Measurements from ENCODE around the gene PRRG4.
"Not testable (repeated sequence)": the region's sequence is repeated elsewhere in the genome, so short reads cannot be mapped to it uniquely, and the experiment has no call there.

Gene PRRG4

DNA sequence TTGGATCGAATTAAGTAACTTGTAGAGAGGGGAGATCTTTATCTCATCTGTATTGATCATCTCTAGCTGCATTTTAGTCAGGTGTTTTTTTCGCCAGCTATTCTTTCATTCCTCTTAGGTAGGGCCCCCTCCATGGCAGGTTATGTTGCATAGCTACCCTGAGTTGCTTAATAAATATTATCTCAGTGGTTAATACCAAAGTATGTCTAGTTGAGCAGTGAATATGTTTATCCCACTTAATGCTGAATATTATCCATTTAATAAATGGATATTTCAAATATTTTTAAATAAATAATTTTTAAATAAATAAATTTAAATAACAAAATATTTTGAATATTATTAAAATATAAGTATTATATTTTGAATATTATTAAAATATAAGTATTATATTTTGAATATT is 9.6 kb downstream of the PRRG4 start:
- H3K4me3 ChIP-seq = no peak overlapping the region
- in situ Hi-C loops (cut with MboI; ENCODE audit: low sequenced_read_pairs) = no loop called here
- no peaks in the 10 kb centered on the region for H3K9me3 ChIP-seq
- H3K36me3 ChIP-seq (replicated peaks) = no peaks in the 10 kb centered on the region
- H3K27me3 ChIP-seq (ENCODE audit: low read depth) = no peaks in the 10 kb centered on the region
- 0 out of 2 replicates have a peak, but pooled peaks cover 2% of the 10 kb centered on the region for H3K4me1 ChIP-seq
- DNase-seq (ENCODE audit: low spot score in 2 of 2) = no peak

DNA sequence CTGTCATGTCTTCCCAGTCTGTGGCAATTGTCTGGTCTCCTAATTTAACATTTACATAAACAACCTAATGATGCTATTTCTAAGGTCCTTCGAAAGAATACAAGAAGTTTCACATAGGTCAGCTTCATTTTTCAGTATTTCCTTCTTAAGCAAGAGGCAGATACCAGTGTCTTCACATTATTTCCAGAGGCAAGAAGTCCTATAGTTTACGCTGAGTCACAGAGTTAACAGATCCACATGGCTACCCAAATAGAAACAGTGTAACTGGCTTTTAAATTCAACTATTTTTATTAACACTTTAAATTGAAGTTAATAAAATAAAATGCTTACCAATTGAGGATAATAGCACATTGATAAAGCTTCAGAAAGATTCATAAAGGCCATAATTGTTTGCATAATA is 10.9 kb downstream of the PRRG4 start:
- DNase-seq (ENCODE audit: low spot score in 2 of 2) = no peak

DNA sequence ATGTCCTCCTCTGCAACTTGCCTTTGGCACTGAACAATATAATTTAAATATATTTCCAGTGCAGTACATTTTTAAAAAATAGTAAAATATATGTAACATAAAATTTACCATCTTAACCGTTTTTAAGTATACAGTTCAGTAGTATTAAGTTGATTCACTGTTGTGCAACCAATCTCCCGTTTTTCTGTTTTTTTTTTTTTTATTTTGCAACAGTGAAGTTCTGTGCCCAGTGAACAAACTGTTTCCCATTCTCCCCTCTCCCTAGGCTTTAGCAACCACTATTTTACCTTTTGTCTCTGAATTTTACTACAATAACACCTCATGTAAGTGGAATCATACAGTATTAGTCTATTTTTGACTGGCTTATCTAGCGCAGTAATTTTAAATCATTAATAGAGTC is 13.8 kb downstream of the PRRG4 start:
- H3K27me3 ChIP-seq (ENCODE audit: low read depth) = no peaks in the 10 kb centered on the region
- in situ Hi-C loops (cut with MboI; ENCODE audit: low sequenced_read_pairs) = no loop called here
- no peak overlapping the region for H3K4me3 ChIP-seq
- no peaks in the 10 kb centered on the region; the same call in 1 of the 2 replicates for H3K4me1 ChIP-seq
- H3K36me3 ChIP-seq (replicated peaks) = no peaks in the 10 kb centered on the region
- H3K9me3 ChIP-seq = no peaks in the 10 kb centered on the region
- DNase-seq (ENCODE audit: low spot score in 2 of 2) = no peak

More for the DNA sequence above, 10.9 kb downstream of the PRRG4 start:
- Histone ChIP-seq H3K9me3 (no peaks in the 10 kb centered on the region), H3K4me1 (no peaks in the 10 kb centered on the region; the same call in 1 of the 2 replicates), H3K27me3 (ENCODE audit: low read depth) (no peaks in the 10 kb centered on the region), H3K36me3 (replicated peaks) (no peaks in the 10 kb centered on the region), H3K4me3 (no peak overlapping the region)
- in situ Hi-C loops (cut with MboI; ENCODE audit: low sequenced_read_pairs) = no loop called here

DNA sequence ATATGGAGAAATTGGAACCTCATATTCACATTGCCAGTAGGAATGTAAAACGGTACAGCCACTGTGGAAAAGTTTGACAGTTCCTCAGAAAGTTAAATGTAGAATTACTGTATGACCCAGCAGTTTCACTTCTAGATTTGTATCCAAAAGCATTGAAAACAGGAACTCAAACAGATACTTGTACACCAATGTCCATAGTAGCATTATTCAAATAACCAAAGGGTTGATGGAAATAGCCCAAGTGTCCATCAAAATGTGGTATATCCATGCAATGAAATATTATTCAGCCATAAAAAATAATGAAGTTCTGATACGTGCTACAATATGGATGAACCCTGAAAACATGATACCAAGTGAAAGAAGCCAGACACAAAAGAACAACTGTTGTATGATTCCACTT is 17.8 kb downstream of the PRRG4 start:
- no peaks in the 10 kb centered on the region for H3K27me3 ChIP-seq (ENCODE audit: low read depth)
- no peaks in the 10 kb centered on the region; the same call in 1 of the 2 replicates for H3K4me1 ChIP-seq
- in situ Hi-C loops (cut with MboI; ENCODE audit: low sequenced_read_pairs) = no loop called here
- no peak overlapping the region for H3K4me3 ChIP-seq
- no peak for DNase-seq (ENCODE audit: low spot score in 2 of 2)
- no peaks in the 10 kb centered on the region for H3K9me3 ChIP-seq
- H3K36me3 ChIP-seq (replicated peaks) = no peaks in the 10 kb centered on the region

DNA sequence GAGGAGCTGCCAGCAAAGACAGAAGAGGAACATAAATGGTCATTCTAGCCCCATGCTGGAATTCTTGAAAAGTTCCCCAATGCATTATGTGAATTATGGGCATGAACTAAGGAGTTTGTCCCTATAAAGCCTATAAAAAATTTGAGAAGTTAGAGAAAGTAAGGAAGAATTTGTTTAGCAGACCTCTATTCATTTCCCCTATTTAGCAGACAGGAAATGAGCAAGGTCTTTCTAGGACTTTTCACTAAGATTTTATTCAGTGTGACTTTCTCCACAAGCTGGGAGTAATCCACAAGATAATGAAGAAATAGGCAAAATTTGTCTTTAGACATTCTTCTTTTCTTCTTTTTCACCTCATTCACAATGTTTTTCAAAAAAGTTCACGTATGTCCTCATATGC is 20.0 kb downstream of the PRRG4 start:
- in situ Hi-C loops (cut with MboI; ENCODE audit: low sequenced_read_pairs) = no loop called here
- DNase-seq (ENCODE audit: low spot score in 2 of 2) = no peak
- Histone ChIP-seq H3K4me1 (no peaks in the 10 kb centered on the region; the same call in 1 of the 2 replicates), H3K4me3 (no peak overlapping the region), H3K9me3 (no peaks in the 10 kb centered on the region), H3K36me3 (replicated peaks) (no peaks in the 10 kb centered on the region), H3K27me3 (ENCODE audit: low read depth) (no peaks in the 10 kb centered on the region)

DNA sequence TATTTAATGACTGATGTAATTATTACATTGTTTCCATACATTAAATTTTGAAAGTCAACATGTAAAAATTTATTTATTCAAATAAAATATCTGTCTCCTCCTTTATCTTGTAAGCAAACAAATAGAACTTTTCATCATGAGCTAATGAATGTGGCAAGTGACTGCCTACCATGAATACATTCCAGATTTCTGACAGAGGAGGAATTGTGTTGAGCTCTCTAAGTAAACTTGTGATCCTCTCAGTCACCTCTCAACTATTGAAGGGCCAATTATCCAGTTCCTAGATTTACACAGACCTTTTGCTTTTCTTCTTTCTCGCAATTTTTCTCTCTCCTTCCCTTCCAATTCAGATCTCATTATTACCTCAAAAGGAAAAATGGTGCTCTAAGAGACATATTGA is 21.5 kb downstream of the PRRG4 start:
- no peaks in the 10 kb centered on the region for H3K27me3 ChIP-seq (ENCODE audit: low read depth)
- no peak overlapping the region for H3K4me3 ChIP-seq
- no peak for DNase-seq (ENCODE audit: low spot score in 2 of 2)
- H3K36me3 ChIP-seq (replicated peaks) = no peaks in the 10 kb centered on the region
- in situ Hi-C loops (cut with MboI; ENCODE audit: low sequenced_read_pairs) = no loop called here
- peaks cover 7% of the 10 kb centered on the region; the same call in 1 of the 2 replicates for H3K4me1 ChIP-seq
- H3K9me3 ChIP-seq = no peaks in the 10 kb centered on the region

DNA sequence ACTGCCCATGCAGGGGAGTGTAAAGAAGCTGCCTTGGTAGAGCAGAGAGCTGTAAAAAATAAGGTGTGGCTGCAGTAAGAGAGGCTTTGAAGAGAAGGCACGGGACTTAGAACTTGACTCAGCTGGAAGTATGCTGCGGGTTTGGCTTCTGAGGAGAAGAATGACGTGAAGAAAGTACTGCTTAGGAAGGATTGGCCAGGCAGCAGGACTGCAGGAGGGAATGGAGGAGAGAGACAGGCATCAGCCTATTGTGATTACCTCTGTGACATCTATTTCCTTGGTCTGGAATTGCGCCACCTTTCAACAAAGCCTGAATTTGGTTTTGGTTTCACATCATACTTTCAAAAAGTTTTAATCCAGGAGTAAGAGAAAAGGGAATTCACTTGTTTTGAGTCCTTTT is 22.5 kb downstream of the PRRG4 start:
- H3K36me3 ChIP-seq (replicated peaks) = no peaks in the 10 kb centered on the region
- H3K27me3 ChIP-seq (ENCODE audit: low read depth) = no peaks in the 10 kb centered on the region
- no peak for DNase-seq (ENCODE audit: low spot score in 2 of 2)
- H3K4me3 ChIP-seq = no peak overlapping the region
- H3K9me3 ChIP-seq = no peaks in the 10 kb centered on the region
- peaks cover 7% of the 10 kb centered on the region; the same call in 1 of the 2 replicates for H3K4me1 ChIP-seq
- in situ Hi-C loops (cut with MboI; ENCODE audit: low sequenced_read_pairs) = no loop called here

DNA sequence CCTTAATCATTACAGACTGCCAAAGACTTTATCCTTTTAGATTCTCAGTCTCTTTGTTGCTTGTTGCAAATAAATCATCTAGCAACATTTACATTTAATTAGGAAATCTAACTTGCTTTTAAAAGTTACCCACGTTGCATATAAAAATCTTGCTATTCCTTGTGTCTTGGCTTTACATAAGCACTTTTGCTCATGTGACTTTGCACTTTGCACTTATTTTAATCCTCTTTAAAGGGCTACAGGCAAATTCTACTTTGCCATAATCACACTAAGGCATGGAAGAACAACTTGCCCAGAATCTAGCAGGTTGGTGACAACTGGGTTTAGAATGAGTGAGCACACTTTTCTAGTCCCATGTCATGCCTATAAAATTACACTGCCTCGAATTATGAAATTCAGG is 25.9 kb downstream of the PRRG4 start:
- in situ Hi-C loops (cut with MboI; ENCODE audit: low sequenced_read_pairs) = no loop called here
- Histone ChIP-seq H3K36me3 (replicated peaks) (no peaks in the 10 kb centered on the region), H3K4me1 (peaks cover 7% of the 10 kb centered on the region; the same call in 1 of the 2 replicates)

DNA sequence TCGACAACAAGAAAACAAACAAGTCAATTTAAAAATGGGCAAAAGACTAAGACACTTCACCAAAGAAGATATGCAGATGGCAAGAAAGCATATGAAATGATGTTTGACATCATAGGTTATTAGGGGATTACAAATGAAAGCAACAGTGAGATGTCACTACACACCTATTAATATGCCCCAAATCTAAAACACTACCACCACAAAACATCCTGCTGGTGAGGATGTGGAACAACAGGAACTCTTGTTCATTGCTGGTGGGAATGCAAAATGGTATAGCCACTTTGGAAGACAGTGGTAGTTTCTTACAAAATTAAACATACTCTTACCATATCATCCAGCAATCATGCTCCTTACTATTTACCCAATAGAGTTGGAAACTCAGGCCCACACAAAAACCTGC is 29.0 kb downstream of the PRRG4 start:
- Histone ChIP-seq H3K4me3 (no peak overlapping the region), H3K36me3 (replicated peaks) (no peaks in the 10 kb centered on the region), H3K4me1 (peaks cover 7% of the 10 kb centered on the region; the same call in 1 of the 2 replicates), H3K27me3 (ENCODE audit: low read depth) (no peaks in the 10 kb centered on the region), H3K9me3 (no peaks in the 10 kb centered on the region)
- in situ Hi-C loops (cut with MboI; ENCODE audit: low sequenced_read_pairs) = no loop called here
- no peak for DNase-seq (ENCODE audit: low spot score in 2 of 2)

More for the DNA sequence above, 25.9 kb downstream of the PRRG4 start:
- H3K9me3 ChIP-seq = no peaks in the 10 kb centered on the region
- no peak for DNase-seq (ENCODE audit: low spot score in 2 of 2)
- no peak overlapping the region for H3K4me3 ChIP-seq
- H3K27me3 ChIP-seq (ENCODE audit: low read depth) = no peaks in the 10 kb centered on the region

DNA sequence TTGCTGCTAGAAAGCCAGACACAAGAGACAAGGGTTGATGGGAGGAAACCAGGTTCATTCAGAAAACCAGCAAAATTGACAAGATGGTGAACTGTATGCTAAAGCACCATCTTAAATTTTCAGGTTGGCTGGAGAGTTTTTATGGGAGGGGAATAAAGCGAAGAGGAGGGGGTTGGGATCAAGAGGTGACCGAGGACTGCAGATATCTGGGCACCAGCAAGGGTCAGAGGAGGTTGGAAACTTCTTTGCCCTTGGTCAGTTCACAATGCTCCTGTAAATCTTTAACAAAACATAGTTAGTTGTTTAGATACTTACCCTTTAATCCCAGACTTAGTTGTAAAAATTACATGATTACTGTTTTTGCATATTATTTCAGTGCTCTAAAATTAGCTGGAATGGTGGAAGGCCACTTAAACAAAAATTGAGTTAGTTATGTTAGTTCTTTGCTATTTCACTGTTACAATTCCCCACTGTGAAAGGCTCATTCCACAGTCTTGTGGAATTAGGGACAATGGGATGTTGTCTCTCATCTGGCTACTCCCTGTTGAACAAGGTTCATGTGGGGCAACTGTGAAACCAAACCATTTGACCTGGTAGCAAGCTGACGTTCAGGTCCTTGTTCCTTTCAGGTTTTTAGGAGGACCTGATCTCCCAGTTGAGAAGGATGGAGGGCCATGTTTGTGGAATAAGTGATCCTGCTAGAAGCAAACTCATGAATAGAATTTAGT is 32.3 kb downstream of the PRRG4 start:
- no peak overlapping the region for H3K4me3 ChIP-seq
- H3K4me1 ChIP-seq = no peaks in the 10 kb centered on the region
- peaks cover 2% of the 10 kb centered on the region for H3K27me3 ChIP-seq (ENCODE audit: low read depth)
- DNase-seq (ENCODE audit: low spot score in 2 of 2) = no peak
- in situ Hi-C loops (cut with MboI; ENCODE audit: low sequenced_read_pairs) = no loop called here
- H3K9me3 ChIP-seq = no peaks in the 10 kb centered on the region
- H3K36me3 ChIP-seq (replicated peaks) = no peaks in the 10 kb centered on the region

DNA sequence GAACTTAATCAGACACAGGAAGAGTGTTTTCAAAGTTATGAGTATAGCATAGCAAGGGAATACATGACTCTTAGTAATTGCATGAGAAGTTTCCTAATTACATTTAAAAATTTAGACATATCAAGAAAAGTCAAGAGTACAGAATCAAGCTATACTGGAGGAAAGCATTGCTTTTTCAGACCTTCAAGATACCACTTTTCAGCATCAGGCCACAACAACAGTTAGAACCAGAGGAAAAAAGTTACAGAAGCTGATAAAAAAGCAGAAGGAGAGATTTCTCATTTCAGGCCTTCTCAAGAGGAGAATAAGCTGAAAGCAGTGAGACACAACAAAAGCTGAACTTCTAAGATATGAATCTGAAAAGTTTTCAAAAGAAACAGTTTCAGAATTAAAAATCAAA is 34.8 kb downstream of the PRRG4 start:
- Histone ChIP-seq H3K9me3 (no peaks in the 10 kb centered on the region), H3K4me1 (no peaks in the 10 kb centered on the region), H3K4me3 (no peak overlapping the region), H3K36me3 (replicated peaks) (no peaks in the 10 kb centered on the region), H3K27me3 (ENCODE audit: low read depth) (peaks cover 2% of the 10 kb centered on the region)
- in situ Hi-C loops (cut with MboI; ENCODE audit: low sequenced_read_pairs) = no loop called here
- no peak for DNase-seq (ENCODE audit: low spot score in 2 of 2)

DNA sequence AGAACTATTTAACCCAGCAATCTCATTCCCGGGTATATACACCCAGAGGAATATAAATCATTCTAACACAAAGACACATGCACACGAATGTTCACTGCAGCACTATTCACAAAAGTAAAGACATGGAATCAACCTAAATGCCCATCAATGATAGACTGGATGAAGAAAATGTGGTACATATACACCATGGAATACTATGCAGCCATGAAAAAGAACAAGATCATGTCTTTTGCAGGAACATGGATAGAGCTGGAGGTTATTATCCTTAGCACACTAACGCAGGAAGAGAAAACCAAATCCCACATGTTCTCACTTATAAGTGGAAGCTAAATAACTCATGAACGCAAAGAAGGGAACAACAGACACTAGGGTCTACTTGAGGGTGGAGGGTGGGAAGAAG is 39.0 kb downstream of the PRRG4 start:
- H3K4me3 ChIP-seq; H3K36me3 ChIP-seq (replicated peaks); H3K4me1 ChIP-seq; H3K9me3 ChIP-seq; in situ Hi-C loops (cut with MboI; ENCODE audit: low sequenced_read_pairs); DNase-seq (ENCODE audit: low spot score in 2 of 2); H3K27me3 ChIP-seq (ENCODE audit: low read depth): not testable (repeated sequence)

DNA sequence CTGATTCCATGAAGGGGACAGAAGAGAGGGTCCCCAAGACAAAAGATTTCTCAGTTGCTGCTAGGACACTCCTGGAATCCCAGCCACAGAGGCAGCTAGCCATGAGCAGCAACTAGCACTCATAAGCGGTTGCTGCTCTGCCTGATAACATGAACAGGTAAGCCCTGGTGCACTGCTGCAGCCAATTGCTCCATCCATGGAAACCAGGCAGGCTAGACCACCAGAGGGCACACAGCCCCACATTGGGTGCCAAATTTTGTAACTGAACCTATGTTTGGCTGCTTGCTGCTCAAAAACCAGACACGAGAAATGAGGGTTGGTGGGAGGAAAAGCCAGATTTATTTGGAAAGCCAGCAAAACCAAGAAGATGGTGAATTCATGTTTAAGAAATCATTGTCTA is 40.9 kb downstream of the PRRG4 start:
- peak in 1 of 2 experiments; percentile 49 for DNase-seq (ENCODE audit: low spot score in 2 of 2)
- peaks cover 10% of the 10 kb centered on the region for H3K4me1 ChIP-seq
- H3K4me3 ChIP-seq = no peak overlapping the region
- in situ Hi-C loops (cut with MboI; ENCODE audit: low sequenced_read_pairs) = no loop called here
- peaks cover 5% of the 10 kb centered on the region for H3K27me3 ChIP-seq (ENCODE audit: low read depth)
- H3K36me3 ChIP-seq (replicated peaks) = no peaks in the 10 kb centered on the region
- no peaks in the 10 kb centered on the region for H3K9me3 ChIP-seq

DNA sequence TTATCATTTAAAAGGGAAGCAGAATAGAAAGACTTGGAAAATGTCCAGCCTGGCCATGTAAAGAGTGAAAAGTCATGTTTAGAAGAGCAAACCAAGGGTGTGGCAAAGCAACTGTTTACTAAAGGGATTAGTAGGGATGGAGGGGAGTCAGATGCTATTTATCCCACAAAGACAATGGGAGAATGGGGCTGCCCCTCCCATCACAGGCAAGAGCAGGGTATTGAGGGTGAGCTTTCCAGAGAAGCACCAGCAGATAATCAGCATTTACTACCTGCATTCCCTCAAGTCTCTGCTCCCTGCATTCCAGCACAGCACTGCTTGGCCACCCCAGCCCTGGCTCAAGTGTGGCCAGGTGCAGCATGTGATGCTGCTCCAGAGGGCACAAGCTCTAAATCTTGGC is 44.4 kb downstream of the PRRG4 start:
- DNase-seq (ENCODE audit: low spot score in 2 of 2) = peak; percentile 77 to 90

DNA sequence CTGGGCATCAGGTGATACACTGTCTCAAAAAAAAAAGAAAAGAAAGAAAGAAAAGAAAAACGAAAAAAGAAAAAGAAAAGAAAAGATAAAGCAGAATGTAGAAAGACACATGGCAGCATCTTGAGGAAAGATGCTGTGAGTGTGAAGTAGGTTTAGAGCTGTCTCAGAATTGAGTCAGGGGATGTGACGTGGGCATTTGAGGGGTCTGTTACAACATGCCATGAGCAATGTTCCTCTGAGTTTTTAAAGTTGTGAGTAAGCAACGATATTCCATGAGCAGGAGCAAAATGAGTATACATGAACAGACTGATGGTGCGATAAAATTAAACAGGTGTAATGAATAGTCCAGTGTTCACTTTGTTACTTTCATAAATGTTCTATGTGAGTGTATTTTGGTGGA is 51.6 kb downstream of the PRRG4 start:
- in situ Hi-C loops (cut with MboI; ENCODE audit: low sequenced_read_pairs) = no loop called here
- Histone ChIP-seq H3K36me3 (replicated peaks) (no peaks in the 10 kb centered on the region), H3K9me3 (no peaks in the 10 kb centered on the region)

More for the DNA sequence above, 44.4 kb downstream of the PRRG4 start:
- H3K4me3 ChIP-seq = no peak overlapping the region
- no peaks in the 10 kb centered on the region for H3K9me3 ChIP-seq
- H3K4me1 ChIP-seq = peaks cover 10% of the 10 kb centered on the region
- in situ Hi-C loops (cut with MboI; ENCODE audit: low sequenced_read_pairs) = no loop called here
- peaks cover 3% of the 10 kb centered on the region; the same call in 1 of the 2 replicates for H3K27me3 ChIP-seq (ENCODE audit: low read depth)
- H3K36me3 ChIP-seq (replicated peaks) = no peaks in the 10 kb centered on the region

More for the DNA sequence above, 51.6 kb downstream of the PRRG4 start:
- no peak for DNase-seq (ENCODE audit: low spot score in 2 of 2)
- no peaks in the 10 kb centered on the region for H3K27me3 ChIP-seq (ENCODE audit: low read depth)
- H3K4me1 ChIP-seq = no peaks in the 10 kb centered on the region; the same call in 1 of the 2 replicates
- H3K4me3 ChIP-seq = no peak overlapping the region
